NCI-H1436 (cell line): Measurements from ENCODE around the gene FKBP7.
"Not testable (repeated sequence)": the region's sequence is repeated elsewhere in the genome, so short reads cannot be mapped to it uniquely, and the experiment has no call there.

Source experiments
- DNase-seq: peaks from one replicate; lab custom pipeline; 2025; lab: John Stamatoyannopoulos, UW

FKBP7 gene

DNA sequence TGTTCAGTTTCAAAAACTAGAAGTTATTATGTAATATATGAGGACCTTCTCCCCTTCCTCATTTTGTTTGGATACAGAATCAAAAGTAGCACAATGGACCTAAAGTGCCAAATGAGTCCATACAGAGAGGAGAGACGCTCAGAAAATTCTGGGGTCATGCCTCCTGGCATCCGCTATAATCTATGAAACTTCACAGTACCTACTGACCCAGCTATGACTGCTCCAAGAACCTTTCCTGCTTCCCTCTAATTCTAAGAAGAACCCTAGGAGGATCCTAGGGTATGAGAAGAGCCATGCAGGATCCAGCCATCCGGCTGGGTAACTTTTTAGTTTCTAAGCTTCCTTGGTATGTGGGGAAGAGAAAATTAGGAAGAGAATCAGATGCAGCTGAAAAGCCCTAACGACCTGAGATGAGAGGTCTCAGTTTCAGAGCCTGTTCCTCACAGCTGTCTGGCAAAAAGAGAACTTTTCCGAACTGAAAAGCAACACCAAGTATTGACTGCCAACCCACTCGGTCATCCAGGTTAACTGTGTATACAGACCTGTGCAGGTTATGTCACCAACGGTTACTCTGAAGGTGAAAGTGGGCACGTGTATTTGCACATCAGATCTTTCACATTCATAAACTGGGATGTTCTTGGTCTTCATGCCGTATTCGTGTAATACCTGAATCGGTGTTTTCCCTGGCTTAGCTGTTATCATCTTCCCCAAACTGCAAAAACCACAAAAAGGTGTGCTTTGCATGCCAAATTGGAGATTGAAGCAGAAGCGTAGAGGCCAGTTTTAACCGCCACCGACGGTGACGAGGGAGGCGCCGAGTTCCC, 28.5 kb downstream of the FKBP7 start:
- DNase-seq, result no peak

DNA sequence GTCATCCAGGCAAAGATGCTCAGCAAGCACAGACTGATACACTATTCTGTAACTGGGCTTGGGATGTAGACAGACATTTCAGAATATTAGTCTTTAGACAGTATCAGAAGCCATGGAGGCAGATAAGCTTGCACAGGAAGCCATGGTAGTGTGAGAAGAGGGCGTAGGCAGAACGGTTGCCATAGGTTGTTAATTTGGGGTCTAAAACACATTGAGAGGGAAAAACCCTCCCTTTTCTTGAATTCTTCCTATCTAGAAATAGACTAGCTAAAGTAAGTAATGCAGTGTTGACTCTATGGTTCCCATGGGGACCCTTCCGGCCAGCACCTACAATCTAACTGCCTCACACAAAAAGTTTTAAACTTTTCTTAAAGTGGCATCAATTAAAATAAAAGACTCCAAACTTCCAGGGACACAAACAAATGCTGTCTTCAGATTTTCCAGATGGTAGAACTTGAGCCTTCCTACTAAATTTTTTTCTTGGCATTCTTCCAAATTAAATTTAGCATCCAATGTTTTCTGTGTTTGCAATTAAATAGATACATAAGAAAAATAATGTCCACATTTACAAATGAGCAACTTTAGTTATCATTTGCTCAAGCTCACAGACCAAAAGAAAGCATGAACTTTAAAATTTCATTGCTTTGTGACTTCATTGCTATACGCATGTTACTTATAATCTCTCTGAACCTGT, 29.3 kb downstream of the FKBP7 start:
- no peak for DNase-seq

GRCh38 chr2:178441426-178441825, 37.0 kb downstream of the FKBP7 start:
- DNase-seq, result no peak

GRCh38 chr2:178436662-178437061, 41.7 kb downstream of the FKBP7 start:
- DNase-seq, result no peak

GRCh38 chr2:178429336-178429735, 49.1 kb downstream of the FKBP7 start:
- DNase-seq, result no peak

- DNase-seq, result no peak
Observed at GRCh38 chr2:178428396-178428806, 50.0 kb downstream of the FKBP7 start.

- DNase-seq, result no peak
Observed at GRCh38 chr2:178427458-178427857, 50.9 kb downstream of the FKBP7 start.

- DNase-seq, result no peak
Observed at GRCh38 chr2:178426388-178426787, 52.0 kb downstream of the FKBP7 start.

DNA sequence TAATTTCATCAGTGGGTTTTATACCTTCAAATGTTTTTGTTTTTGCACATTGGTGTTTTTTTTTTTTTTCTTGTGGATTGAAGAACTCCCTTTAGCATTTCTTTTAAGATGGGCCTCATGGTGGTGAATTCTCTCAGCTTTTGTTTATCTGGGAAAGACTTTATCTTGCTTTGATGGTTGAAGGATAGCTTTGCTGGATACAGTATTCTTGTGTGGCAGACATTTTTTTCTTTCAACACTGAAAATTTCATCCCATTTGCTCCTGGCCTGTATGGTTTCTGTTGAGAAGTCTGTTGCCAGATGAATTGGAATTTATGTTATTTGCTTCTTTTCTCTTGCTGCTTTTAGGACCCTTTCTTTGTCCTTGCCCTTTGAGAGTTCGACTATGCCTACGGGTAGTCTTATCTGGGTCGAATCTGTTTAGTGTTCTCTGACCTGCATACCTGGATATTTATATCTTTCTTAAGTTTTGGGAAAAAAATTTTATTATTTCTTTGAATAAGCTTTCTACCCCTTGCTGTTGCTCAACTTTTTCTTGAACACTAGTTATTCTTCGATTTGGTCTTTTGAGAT, 53.1 kb downstream of the FKBP7 start:
- no peak for DNase-seq

GRCh38 chr2:178423746-178424145, 54.7 kb downstream of the FKBP7 start:
- not testable (repeated sequence) for DNase-seq

- no peak for DNase-seq
Observed at GRCh38 chr2:178422097-178422496, 56.3 kb downstream of the FKBP7 start.

DNA sequence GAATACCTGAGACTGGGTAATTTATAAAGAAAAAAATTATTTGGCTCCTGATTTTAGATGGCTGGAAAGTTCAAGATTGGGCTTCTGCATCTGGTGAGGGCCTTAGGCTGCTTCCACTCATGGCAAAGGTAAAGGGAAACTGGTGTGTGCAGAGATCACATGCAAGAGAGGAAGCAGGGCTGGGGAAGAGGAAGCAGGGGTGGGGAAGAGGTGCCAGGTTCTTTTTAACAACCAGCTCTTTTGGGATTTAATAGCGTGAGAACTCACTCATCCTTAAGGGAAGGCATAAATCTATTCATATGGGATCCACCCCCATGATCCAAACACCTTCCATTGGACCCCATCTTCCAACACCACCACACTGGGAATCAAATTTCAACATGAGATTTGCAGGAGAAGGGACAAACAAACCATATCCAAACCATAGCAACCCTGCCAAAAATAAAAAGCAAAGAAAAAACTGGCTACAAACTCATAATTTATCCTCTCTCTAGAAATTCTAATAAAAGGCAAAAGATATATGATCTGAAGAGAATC, 57.9 kb downstream of the FKBP7 start:
- DNase-seq, result no peak

GRCh38 chr2:178419123-178419522, 59.3 kb downstream of the FKBP7 start:
- DNase-seq, result no peak

DNA sequence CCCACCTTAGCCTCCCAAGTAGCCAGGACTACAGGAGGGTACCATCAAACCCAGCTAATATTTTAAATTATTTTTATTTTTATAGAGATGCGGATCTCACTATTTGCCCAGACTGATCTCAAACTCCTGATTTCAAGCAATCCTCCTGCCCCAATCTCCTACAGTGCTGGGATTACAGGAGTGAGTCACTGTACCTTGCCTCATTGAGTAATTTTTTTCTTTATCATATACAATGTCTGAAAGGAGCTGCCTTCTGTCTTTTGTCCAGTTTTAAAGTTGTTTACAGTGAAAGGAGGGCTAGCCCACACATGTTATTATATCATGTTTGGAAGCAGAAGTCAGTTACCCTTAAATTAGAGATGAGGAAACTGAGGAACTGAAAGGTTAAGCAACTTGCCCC, 60.0 kb downstream of the FKBP7 start:
- DNase-seq, result no peak

GRCh38 chr2:178417916-178418315, 60.5 kb downstream of the FKBP7 start:
- DNase-seq, result no peak

GRCh38 chr2:178415979-178416378, 62.4 kb downstream of the FKBP7 start:
- no peak for DNase-seq

DNA sequence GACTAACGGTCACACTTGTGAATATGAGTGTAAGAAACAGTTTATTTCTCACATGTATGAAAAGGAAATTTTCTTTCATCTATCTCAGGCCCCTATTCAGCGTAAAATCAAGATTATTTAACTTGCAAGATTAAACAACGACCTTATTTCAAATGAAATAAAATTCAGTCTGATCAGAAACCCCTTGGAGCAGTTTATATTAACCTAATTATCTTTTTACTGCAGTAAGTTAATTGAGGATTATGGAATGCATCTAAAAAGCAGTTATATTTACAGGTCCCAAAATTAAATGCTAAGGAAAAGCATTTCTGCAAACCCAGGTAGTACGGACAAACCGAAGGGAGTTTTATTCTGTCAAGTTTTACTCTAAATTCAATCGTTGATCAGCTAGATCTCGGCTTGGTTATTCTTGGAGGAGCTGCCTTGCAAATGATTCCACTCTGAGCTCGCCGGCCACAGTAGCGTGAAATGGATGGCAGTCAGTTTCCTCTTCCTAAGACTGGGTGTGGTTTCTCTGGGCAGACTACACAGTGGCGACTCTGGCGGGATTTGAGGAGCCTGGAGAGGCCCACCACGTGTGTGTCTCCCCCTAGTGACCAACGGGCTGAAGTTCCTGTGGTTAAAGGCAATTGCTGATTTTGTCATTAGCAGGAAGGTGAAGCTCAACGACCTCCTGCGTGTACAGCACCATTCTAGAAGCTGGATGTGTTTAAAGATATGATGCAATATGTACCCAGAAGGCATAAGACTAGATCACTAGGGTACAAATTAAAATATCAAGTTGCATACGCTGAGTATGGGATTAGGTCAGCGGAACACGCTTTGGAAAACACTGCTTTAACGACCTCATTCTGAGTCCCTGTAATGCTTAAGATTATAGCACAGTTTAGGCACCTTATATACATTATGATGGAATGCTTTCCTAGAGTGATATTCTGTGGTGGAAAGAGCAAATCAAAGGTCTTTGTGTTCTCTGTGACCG, 63.8 kb downstream of the FKBP7 start:
- peak; percentile 91 for DNase-seq
